ENCODE results near the gene ABCA6. TPM values are rescaled to one million over a fixed set of nuclear protein-coding genes. Genes with fewer than 3 reads are reported as not detected.

Gene ABCA6
- total and polyA plus RNA-seq, 2 of the 13 experiments (the other 11 are each of a cell fraction or from before 2014, with no cell fraction given) = 0.05 to 0.11 TPM

DNA sequence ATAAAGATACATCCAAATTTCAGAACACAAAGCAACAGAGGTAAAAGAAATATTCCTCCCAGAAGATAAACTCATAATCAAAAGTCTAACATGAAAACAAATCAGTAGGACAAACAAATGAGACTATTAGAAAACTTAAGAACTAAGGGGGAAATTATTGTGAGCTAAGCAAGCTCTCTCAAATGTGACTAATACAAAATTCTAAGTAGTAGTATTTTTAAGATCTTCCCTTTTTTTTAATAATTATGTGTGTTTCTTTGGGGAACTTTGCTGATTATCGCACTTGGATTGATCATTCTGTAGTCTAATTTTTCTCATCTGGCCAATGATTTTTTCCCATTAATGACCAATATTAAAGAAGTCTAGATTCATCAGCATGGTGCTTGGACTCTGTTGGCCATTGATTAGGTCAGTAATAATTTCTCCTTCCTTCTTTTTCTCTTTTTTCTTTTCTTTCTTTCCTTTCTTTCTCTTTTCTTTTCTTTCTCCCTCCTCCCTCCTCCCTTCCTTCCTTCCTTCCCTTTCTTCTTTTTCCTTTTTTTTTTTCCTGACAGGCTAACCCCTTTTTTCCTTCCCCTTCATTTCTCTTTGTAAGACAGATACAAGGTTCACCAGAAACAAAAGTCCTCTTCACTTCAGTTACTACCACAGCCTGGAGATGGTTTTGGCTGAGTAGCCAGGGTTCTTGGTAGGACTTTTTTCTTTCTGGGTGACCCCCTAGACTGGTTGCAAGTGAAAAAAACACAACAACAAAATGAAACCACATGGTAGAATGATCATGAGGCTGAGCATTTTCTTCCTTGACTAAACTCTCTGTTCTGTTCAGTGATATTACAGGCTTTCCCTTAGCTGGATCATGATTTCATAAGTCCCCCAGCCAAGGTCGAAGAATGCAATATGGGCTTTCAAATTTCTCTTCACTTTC, 2.9 kb upstream of the ABCA6 start:
- Histone ChIP-seq H3K27ac (ENCODE audit: extremely low read length, insufficient read depth, low read length) (no peak overlapping the region), H3K9me3 (ENCODE audit: low read length) (no peaks in the 10 kb centered on the region), H4K20me1 (ENCODE audit: insufficient read depth, low read length) (no peaks in the 10 kb centered on the region), H3K9ac (ENCODE audit: insufficient read depth, low read depth, low read length) (no peak overlapping the region), H3K4me2 (ENCODE audit: low read depth, low read length) (no peak overlapping the region), H3K4me1 (ENCODE audit: insufficient read depth, low read length) (peaks cover 14% of the 10 kb centered on the region), H2AFZ (ENCODE audit: low read length) (no peak overlapping the region), H3K36me3 (replicated peaks in 1 of 2; ENCODE audit: control insufficient read depth in 1 of 2, insufficient read depth in 2 of 2, low read length in 2 of 2) (no peaks in the 10 kb centered on the region), H3K4me3 (replicated peaks in 1 of 3; ENCODE audit: insufficient read depth in 1 of 3, low read depth in 2 of 3, low read length in 3 of 3) (no peak overlapping the region), H3K27me3 (ENCODE audit: control insufficient read depth in 1 of 2, insufficient read depth in 2 of 2, low read length in 2 of 2) (no peaks in the 10 kb centered on the region), H3K79me2 (ENCODE audit: insufficient read depth, low read length) (no peaks in the 10 kb centered on the region)
- WGBS (ENCODE audit: low lambda C conversion rate) = 68% methylated on average over 2 of the region's 2 CpGs
- in situ Hi-C loops (cut with HindIII; ENCODE audit: extremely low pct_ligation_motif_present, low pct_unique_long_range_greater_than_20kb) = no loop called here
- no peak for FAIRE-seq
- CTCF ChIA-PET (ENCODE audit: low intra/inter-chr PET ratio, low total read pairs) = no interaction called here
- intact Hi-C loops (cut with micrococcal nuclease; ENCODE audit: unreplicated experiment) = no loop called here
- no TSS peak for BruUV-seq (replicated peaks)
- TF ChIP-seq ZFAT (CRISPR knock-in tag; conservative IDR thresholded peaks at IDR 0.05) (no peak), NONO (IDR thresholded peaks at IDR 0.05) (no peak), NONO (CRISPR knock-in tag; conservative IDR thresholded peaks at IDR 0.05) (no peak), ZNF44 (CRISPR knock-in tag; IDR thresholded peaks at IDR 0.05) (no peak), FOXC1 (CRISPR knock-in tag; IDR thresholded peaks at IDR 0.05; ENCODE audit: borderline replicate concordance) (no peak), STAT6 (CRISPR knock-in tag; IDR thresholded peaks at IDR 0.05; ENCODE audit: borderline replicate concordance) (no peak), ZNF788 (CRISPR knock-in tag; IDR thresholded peaks at IDR 0.05; ENCODE audit: borderline replicate concordance) (no peak), JUND (CRISPR knock-in tag; IDR thresholded peaks at IDR 0.05) (no peak), KDM5B (CRISPR knock-in tag; IDR thresholded peaks at IDR 0.05; ENCODE audit: borderline replicate concordance) (no peak), SMYD3 (CRISPR knock-in tag; IDR thresholded peaks at IDR 0.05) (no peak), MXD4 (CRISPR knock-in tag; IDR thresholded peaks at IDR 0.05) (no peak), ARID2 (CRISPR knock-in tag; IDR thresholded peaks at IDR 0.05; ENCODE audit: borderline replicate concordance) (no peak), ZSCAN29 (CRISPR knock-in tag; conservative IDR thresholded peaks at IDR 0.05) (no peak), THYN1 (CRISPR knock-in tag; IDR thresholded peaks at IDR 0.05; ENCODE audit: borderline replicate concordance, low read depth) (no peak), RBFOX2 (IDR thresholded peaks at IDR 0.05; ENCODE audit: low read depth, low read length) (no peak), ZNF607 (CRISPR knock-in tag; IDR thresholded peaks at IDR 0.05; ENCODE audit: borderline replicate concordance) (no peak), ZMAT3 (CRISPR knock-in tag; conservative IDR thresholded peaks at IDR 0.05) (no peak), ZNF720 (CRISPR knock-in tag; IDR thresholded peaks at IDR 0.05) (no peak), ISL2 (CRISPR knock-in tag; IDR thresholded peaks at IDR 0.05) (no peak), ZNF558 (CRISPR knock-in tag; IDR thresholded peaks at IDR 0.05; ENCODE audit: borderline replicate concordance) (no peak), AKAP8 (CRISPR knock-in tag; IDR thresholded peaks at IDR 0.05) (no peak)
- POLR2A ChIA-PET = no interaction called here
- DNase-seq (ENCODE audit: low spot score) = no peak
- no peak for ATAC-seq

All from HepG2 (cell line).